Measurements from ENCODE around the gene MYADML2.

Gene MYADML2

GRCh38 chr17:81950501-81950900 lies 3.5 kb upstream of the MYADML2 start:
- DNase-seq (ENCODE audit: low read depth), result no peak
- TF ChIP-seq, protein P1, sequence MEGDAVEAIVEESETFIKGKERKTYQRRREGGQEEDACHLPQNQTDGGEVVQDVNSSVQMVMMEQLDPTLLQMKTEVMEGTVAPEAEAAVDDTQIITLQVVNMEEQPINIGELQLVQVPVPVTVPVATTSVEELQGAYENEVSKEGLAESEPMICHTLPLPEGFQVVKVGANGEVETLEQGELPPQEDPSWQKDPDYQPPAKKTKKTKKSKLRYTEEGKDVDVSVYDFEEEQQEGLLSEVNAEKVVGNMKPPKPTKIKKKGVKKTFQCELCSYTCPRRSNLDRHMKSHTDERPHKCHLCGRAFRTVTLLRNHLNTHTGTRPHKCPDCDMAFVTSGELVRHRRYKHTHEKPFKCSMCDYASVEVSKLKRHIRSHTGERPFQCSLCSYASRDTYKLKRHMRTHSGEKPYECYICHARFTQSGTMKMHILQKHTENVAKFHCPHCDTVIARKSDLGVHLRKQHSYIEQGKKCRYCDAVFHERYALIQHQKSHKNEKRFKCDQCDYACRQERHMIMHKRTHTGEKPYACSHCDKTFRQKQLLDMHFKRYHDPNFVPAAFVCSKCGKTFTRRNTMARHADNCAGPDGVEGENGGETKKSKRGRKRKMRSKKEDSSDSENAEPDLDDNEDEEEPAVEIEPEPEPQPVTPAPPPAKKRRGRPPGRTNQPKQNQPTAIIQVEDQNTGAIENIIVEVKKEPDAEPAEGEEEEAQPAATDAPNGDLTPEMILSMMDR (IDR thresholded peaks at IDR 0.05; ENCODE audit: low read depth, low read length, missing control alignments), result no peak
- no peak overlapping the region for H3K4me3 ChIP-seq (ENCODE audit: low read depth, low read length)

DNA sequence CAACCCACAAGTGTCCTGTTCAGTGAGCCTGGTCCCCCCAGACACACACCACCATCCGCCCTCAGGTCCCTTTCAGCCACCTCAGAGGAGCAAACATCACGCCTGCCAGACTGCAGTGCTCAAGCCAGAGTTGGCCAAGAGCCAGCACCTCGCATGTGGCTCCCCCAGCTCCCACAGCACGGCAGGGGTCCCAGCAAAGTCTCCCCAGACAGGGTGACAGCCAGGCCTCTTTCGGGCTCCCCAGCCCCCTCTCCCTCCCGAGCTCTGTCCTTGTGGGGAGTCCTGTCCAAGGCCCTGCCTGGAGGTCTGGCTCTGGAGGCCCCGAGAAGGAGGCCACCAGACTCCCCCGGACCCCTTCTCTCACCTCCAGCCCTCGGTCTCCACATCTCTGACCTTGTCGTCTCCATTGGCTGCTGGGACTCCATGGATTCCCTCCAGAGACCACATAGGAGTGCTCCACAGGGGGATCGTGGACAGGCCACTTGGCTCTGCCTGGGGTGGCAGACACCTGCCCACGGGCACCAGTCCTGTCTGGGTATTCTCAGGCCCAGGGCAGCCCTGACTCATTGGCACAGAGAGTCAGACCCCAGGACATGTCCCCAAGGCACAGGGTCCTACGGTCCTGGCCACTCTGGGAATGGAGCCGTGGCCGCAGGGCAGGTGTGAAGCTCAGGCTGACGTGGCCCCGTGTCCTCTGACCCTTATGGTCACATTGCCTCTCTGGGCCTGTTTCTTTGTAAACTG lies 1.8 kb upstream of the MYADML2 start:
- TF ChIP-seq, protein P1 (IDR thresholded peaks at IDR 0.05; ENCODE audit: low read depth, low read length, missing control alignments), result no peak
- no peak overlapping the region for H3K4me3 ChIP-seq (ENCODE audit: low read depth, low read length)
- no peak for DNase-seq (ENCODE audit: low read depth)

DNA sequence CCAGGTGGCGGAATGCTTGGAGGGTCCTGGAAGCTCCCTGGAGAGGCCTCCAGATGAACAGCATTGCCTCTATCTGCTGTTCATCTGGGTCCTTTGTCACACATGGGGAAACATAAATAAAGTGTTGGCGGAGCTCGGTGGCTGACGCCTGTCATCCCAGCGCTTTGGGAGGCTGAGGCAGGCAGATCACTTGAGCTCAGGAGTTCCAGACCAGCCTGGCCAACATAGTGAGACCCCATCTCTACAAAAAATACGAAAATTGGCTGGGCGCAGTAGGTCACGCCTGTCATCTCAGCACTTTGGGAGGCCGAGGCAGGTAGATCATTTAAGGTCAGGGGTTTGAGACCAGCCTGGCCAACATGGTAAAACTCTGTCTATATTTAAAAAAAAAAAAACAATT lies 2.2 kb downstream of the MYADML2 start:
- TF ChIP-seq, protein P1 (IDR thresholded peaks at IDR 0.05; ENCODE audit: low read depth, low read length, missing control alignments), result no peak
- no peak overlapping the region for H3K4me3 ChIP-seq (ENCODE audit: low read depth, low read length)
- DNase-seq (ENCODE audit: low read depth), result no peak

DNA sequence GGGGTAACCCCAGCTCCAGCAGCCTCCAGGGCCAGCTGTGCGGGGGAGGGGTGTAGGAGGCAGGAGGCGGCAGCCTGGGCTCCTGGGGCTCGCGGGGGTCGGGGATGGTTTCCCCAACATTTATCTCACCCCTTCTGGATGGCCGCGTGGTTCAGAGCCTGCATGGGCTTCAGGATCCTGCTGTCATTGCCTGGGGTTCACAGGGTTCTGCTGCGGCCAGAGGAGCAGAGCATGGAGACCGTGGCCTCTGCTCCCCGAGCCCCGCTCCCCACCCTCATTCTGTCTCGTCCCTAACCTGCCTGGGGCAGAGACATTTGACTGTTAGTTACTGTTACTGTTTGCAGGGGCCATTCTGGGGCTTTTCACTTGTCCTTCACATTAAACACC lies 4.9 kb downstream of the MYADML2 start:
- TF ChIP-seq, protein P1 (IDR thresholded peaks at IDR 0.05; ENCODE audit: low read depth, low read length, missing control alignments), result no peak
- no peak overlapping the region for H3K4me3 ChIP-seq (ENCODE audit: low read depth, low read length)

GRCh38 chr17:81941484-81942166 lies 5.4 kb downstream of the MYADML2 start:
- no peak overlapping the region for H3K4me3 ChIP-seq (ENCODE audit: low read depth, low read length)
- DNase-seq (ENCODE audit: low read depth), result no peak

More for the DNA sequence above, 4.9 kb downstream of the MYADML2 start:
- DNase-seq (ENCODE audit: low read depth), result no peak

DNA sequence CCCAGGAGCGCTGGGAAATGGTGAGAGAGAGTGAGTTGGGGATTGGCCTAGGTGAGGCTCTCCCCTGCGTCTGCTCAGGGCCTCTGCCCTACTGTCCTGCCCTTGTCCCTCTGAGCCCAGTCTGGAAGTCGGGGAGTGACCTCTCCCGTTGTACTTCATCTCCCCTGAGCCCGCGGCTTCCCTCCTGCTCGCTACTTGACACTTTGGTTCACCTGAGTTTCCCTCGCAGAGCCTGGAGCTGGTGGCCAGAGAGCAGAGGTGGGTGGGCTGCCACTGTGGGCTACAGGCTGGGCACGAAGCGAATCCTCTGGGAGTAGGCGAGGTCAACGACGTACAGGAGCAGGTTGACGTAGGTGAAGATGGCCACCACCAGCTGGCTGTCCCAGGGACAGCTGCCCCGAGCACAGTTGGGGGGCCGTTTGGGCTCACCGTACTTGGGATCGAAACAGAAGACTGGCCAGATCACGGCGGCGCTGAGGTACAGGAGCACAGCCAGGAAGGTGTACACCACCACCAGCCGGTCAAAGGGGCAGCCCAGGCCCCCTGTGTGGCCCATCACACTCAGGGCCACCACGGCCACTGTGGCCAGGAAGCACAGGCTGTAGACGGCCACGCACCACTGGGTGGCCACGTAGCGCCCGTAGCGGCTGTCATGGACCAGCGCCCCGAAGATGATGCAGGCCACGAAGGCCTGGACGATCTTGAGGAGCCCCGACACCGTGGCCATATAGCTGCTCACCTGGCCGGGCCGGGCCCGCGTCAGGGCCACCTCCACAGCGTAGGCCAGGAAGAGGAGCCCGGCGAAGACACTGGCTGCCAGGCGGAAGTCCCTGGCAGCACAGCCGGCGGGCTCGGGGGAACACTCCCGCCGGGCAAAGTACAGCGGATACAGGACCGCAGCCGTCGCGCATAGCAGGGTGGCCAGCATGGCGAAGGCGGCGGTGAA lies 6.2 kb downstream of the MYADML2 start:
- no peak for DNase-seq (ENCODE audit: low read depth)
- TF ChIP-seq, protein P1 (IDR thresholded peaks at IDR 0.05; ENCODE audit: low read depth, low read length, missing control alignments), result no peak
- no peak overlapping the region for H3K4me3 ChIP-seq (ENCODE audit: low read depth, low read length)

More at GRCh38 chr17:81941484-81942166, 5.4 kb downstream of the MYADML2 start:
- TF ChIP-seq, protein P1 (IDR thresholded peaks at IDR 0.05; ENCODE audit: low read depth, low read length, missing control alignments), result no peak
